GM13977 (cell line): Measurements from ENCODE around the gene RAP2A.

Experiments
- DNase-seq: peaks from one replicate; pipeline ENCODE4 v3.0.0; 2012; ENCODE audit warnings: low spot score
- CTCF ChIP-seq: IDR thresholded peaks from 2 replicates; pipeline ENCODE4 v1.5.1; 2012; ENCODE audit warnings: mild to moderate bottlenecking, control low read depth; ENCODE audit not compliant: insufficient read depth; ENCODE audit errors: extremely low read depth, missing control alignments
- in situ Hi-C: fragments of 300-500 bp; cut with MboI; formaldehyde crosslinking; loops from one replicate; pipeline ENCODE4 v1.12.0; 2022; ENCODE audit warnings: low sequenced_read_pairs, low pct_unique_long_range_greater_than_20kb, mixed read lengths, inconsistent platforms; ENCODE audit not compliant: unreplicated experiment

RAP2A gene

GRCh38 chr13:97468331-97468730, 34.4 kb downstream of the RAP2A start:
- no peak for TF ChIP-seq CTCF
- in situ Hi-C loops, result no loop called here
- DNase-seq, result no peak

GRCh38 chr13:97471711-97472110, 37.7 kb downstream of the RAP2A start:
- in situ Hi-C loops, result no loop called here
- DNase-seq, result no peak
- TF ChIP-seq CTCF, result no peak

GRCh38 chr13:97474349-97474980, 40.5 kb downstream of the RAP2A start:
- DNase-seq, result no peak
- no peak for TF ChIP-seq CTCF
- in situ Hi-C loops, result no loop called here

GRCh38 chr13:97475011-97475410, 41.0 kb downstream of the RAP2A start:
- TF ChIP-seq CTCF, result no peak
- no peak for DNase-seq
- in situ Hi-C loops, result no loop called here

- in situ Hi-C loops, result no loop called here
- DNase-seq, result no peak
- no peak for TF ChIP-seq CTCF
These were observed 43.9 kb downstream of the RAP2A start for GRCh38 chr13:97477844-97478243.

GRCh38 chr13:97478247-97478646, 44.3 kb downstream of the RAP2A start:
- in situ Hi-C loops, result no loop called here
- DNase-seq, result no peak
- TF ChIP-seq CTCF, result no peak
